Heart left ventricle (tissue), 13 donors: ENCODE results near the gene PRKCB.

Experiments
- POLR2A ChIP-seq, 2 donors: fragments of 450-650 bp; IDR thresholded peaks; one replicate each; pipeline ENCODE4 v1.6.1; 2017; ENCODE audit warnings: antibody characterized with exemption in 2 of 2, mild to moderate bottlenecking in 2 of 2, moderate library complexity in 2 of 2
- TF ChIP-seq, protein P1 (sequence below), 12 donors: fragments of 200-600 bp; sonication (generic) in 4 of 12; IDR thresholded peaks; one replicate each; pipeline versions ENCODE4 v1.5.0 to v1.8.0; 2018 to 2022; ENCODE audit warnings: antibody characterized with exemption in 12 of 12, mild to moderate bottlenecking in 5 of 12
- donor health status: ischemic (EF 13 %, LVEDD 7.1; RV severe dilation, severe dysfunction).
- donor health status: DM: no; HTN: yes; CAD: no.
- donor health status: DM: no; HTN: no; CAD: no.
- donor health status: ischemic (EF 25% LVEDD 6.9; RV normal size, moderate dysfunction).
- donor health status: ischemic (EF 25% LVEDD 5.7; RV mildly dilated, moderate dysfunction).
- donor health status: ischemic (EF 35%, LVEDD 5.7; RV mildly dilated, moderate dysfunction).
- donor health status: nonischemic (EF 11% LVEDD 7.7; RV severe dilation, severe dysfunction).
- donor health status: DM: yes; HTN: yes; CAD: no.
- donor health status: PGD.
- donor health status: ischemic (EF 29% LVEDD 5.4; RV normal size, mild dysfunction).
- donor health status: nonischemic (EF 23%, LVEDD 6.1; RV moderate dilation, normal function).

DNA sequence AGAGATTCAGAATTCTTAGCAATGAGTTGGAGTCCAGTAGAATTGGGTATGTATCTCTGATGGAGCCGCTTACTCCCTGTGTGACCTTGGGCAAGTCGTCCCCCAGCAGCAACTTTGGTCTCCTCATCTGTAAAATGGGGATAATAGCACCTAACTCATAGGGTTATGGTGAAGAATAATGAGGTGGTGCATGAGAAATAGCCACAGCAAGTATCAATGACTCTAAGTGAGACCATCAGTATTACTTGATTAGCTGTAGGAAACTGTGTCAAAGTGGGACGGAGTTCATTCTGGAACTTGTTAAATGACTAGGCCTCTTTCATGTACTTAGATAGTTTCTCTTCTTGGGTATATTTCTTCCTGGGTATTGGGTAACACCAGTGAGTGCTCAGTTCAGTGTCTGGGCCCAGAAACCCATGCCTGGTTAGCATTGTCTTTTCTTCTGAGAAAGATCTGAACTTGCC, 6.4 kb downstream of the PRKCB start:
- TF ChIP-seq, protein P1, sequence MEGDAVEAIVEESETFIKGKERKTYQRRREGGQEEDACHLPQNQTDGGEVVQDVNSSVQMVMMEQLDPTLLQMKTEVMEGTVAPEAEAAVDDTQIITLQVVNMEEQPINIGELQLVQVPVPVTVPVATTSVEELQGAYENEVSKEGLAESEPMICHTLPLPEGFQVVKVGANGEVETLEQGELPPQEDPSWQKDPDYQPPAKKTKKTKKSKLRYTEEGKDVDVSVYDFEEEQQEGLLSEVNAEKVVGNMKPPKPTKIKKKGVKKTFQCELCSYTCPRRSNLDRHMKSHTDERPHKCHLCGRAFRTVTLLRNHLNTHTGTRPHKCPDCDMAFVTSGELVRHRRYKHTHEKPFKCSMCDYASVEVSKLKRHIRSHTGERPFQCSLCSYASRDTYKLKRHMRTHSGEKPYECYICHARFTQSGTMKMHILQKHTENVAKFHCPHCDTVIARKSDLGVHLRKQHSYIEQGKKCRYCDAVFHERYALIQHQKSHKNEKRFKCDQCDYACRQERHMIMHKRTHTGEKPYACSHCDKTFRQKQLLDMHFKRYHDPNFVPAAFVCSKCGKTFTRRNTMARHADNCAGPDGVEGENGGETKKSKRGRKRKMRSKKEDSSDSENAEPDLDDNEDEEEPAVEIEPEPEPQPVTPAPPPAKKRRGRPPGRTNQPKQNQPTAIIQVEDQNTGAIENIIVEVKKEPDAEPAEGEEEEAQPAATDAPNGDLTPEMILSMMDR (IDR thresholded peaks at IDR 0.05): no peak
- no peak for TF ChIP-seq POLR2A (IDR thresholded peaks at IDR 0.05)
